ENCODE results near the gene SSTR1. TPM values are rescaled to one million over a fixed set of nuclear protein-coding genes. Genes with fewer than 3 reads are reported as not detected.
A peak's percentile ranks its signal among the peaks of the same experiment; 100 is the strongest.

The SSTR1 gene
- total and polyA plus RNA-seq, 3 donors from 2014 or later = 0.19 to 0.45 (median 0.31) TPM

GRCh38 chr14:38208618-38209562, 1.2 kb downstream of the SSTR1 start:
- Histone ChIP-seq H3K4me1 (peaks cover 3% of the 10 kb centered on the region), H3K27ac (no peak overlapping the region), H3K36me3 (ENCODE audit: low read depth, missing control alignments) (no peaks in the 10 kb centered on the region), H3K9me3 (no peaks in the 10 kb centered on the region), H3K27me3 (no peaks in the 10 kb centered on the region), H3K4me3 (peak overlapping the region in 1 of 2 donors; percentile 34)
- no peak for DNase-seq
- TF ChIP-seq CTCF (IDR thresholded peaks at IDR 0.05) (no peak), POLR2A (IDR thresholded peaks at IDR 0.05) (no peak)
- intact Hi-C loops (cut with DNase I; ENCODE audit: low total_unique reads) = no loop called here
- 1 to 3% methylated on average over 35 to 46 of the region's 59 CpGs for WGBS, 2 donors

GRCh38 chr14:38209572-38210557, 2.2 kb downstream of the SSTR1 start:
- Histone ChIP-seq H3K36me3 (ENCODE audit: low read depth, missing control alignments) (no peaks in the 10 kb centered on the region), H3K9me3 (no peaks in the 10 kb centered on the region), H3K27me3 (no peaks in the 10 kb centered on the region), H3K27ac (no peak overlapping the region), H3K4me3 (peak overlapping the region in 1 of 2 donors; percentile 34), H3K4me1 (peaks cover 3% of the 10 kb centered on the region)
- intact Hi-C loops (cut with DNase I; ENCODE audit: low total_unique reads) = no loop called here
- 3 to 4% methylated on average over 5 to 69 of the region's 69 CpGs for WGBS, 2 donors
- DNase-seq = no peak
- TF ChIP-seq CTCF (IDR thresholded peaks at IDR 0.05) = no peak
- TF ChIP-seq POLR2A (IDR thresholded peaks at IDR 0.05) = no peak

- Histone ChIP-seq H3K4me3 (peak overlapping the region in 1 of 2 donors; percentile 4), H3K27ac (no peak overlapping the region), H3K36me3 (ENCODE audit: low read depth, missing control alignments) (no peaks in the 10 kb centered on the region), H3K9me3 (no peaks in the 10 kb centered on the region), H3K4me1 (peaks cover 3% of the 10 kb centered on the region), H3K27me3 (no peaks in the 10 kb centered on the region)
- peak; percentile 29 for DNase-seq
- 1% methylated on average over 27 to 29 of the region's 29 CpGs for WGBS, 2 donors
- intact Hi-C loops (cut with DNase I; ENCODE audit: low total_unique reads) = no loop called here
- TF ChIP-seq POLR2A (IDR thresholded peaks at IDR 0.05) (no peak), CTCF (IDR thresholded peaks at IDR 0.05) (no peak)
Observed at GRCh38 chr14:38210587-38211216, 3.0 kb downstream of the SSTR1 start.

GRCh38 chr14:38211255-38211735, 3.6 kb downstream of the SSTR1 start:
- no peaks in the 10 kb centered on the region for H3K9me3 ChIP-seq
- intact Hi-C loops (cut with DNase I; ENCODE audit: low total_unique reads) = no loop called here
- no peak overlapping the region for H3K27ac ChIP-seq
- peak overlapping the region in 1 of 2 donors; percentile 4 for H3K4me3 ChIP-seq
- no peaks in the 10 kb centered on the region for H3K36me3 ChIP-seq (ENCODE audit: low read depth, missing control alignments)
- TF ChIP-seq CTCF (IDR thresholded peaks at IDR 0.05) (no peak), POLR2A (IDR thresholded peaks at IDR 0.05) (no peak)
- H3K27me3 ChIP-seq = no peaks in the 10 kb centered on the region
- DNase-seq = no peak
- peaks cover 3% of the 10 kb centered on the region for H3K4me1 ChIP-seq
- 4 to 5% methylated on average over 18 to 34 of the region's 34 CpGs for WGBS, 2 donors
